K562 (cell line): ENCODE measurements around the gene UQCC2. TPM values are rescaled to one million over a fixed set of nuclear protein-coding genes. Genes with fewer than 3 reads are reported as not detected.

Experiments used
- ATAC-seq: fragments of 200-7000 bp; cut with Tn5 transposase; 3 replicates; pipeline ENCODE4 v1.9.1; 2020; ENCODE audit warnings: moderate library complexity
- BruUV-seq: library from RNA; stranded (reverse); fragments of 400-500 nt; replicated peaks from 2 replicates; lab custom pipeline; 2021; lab: Mats Ljungman, UMichigan
- CTCF ChIA-PET: fragments of 300-600 bp; formaldehyde crosslinking; extraction: SDS; loops from one replicate; lab custom pipeline; 2021; ENCODE audit warnings: low intra/inter-chr PET ratio; lab: Yijun Ruan, JAX
- POLR2A ChIA-PET: fragments of 300-600, 350-650 bp; sonication (Branson Sonifier 250); formaldehyde crosslinking; extraction: SDS; loops from one replicate; lab custom pipeline; 2021; ENCODE audit warnings: antibody characterized with exemption, inconsistent platforms; lab: Yijun Ruan, JAX
- DNase-seq, 4 experiments: peaks; one replicate each; pipeline versions ENCODE4 v3.0.0 to v3.0.0-alpha.2; 2011 to 2018; ENCODE audit warnings: low spot score in 3 of 4, mixed read lengths in 3 of 4; ENCODE audit errors: extremely low read depth in 1 of 4
- FAIRE-seq: peaks from 2 replicates; lab custom pipeline; 2011; peaks lifted over from hg19 to GRCh38; lab: Jason Lieb, UNC
- H2AFZ ChIP-seq: 2 replicates; pipeline ENCODE4 v1.6.0; 2011; ENCODE audit warnings: low read depth, low read length, control low read depth, inconsistent platforms
- H3K27ac ChIP-seq: fragments of 200-600 bp; 3 replicates; pipeline ENCODE4 v1.8.0; 2011; ENCODE audit warnings: low read depth, mild to moderate bottlenecking, control low read depth, inconsistent platforms, low read length, moderate library complexity, mixed read lengths; ENCODE audit errors: extremely low read depth
- H3K27me3 ChIP-seq, 2 experiments: fragments of 300-600 bp in 1 of 2; 2 replicates in 1 of 2; 3 replicates in 1 of 2; pipeline versions ENCODE4 v1.6.0 to v1.8.0; 2011; ENCODE audit warnings: inconsistent platforms in 2 of 2, low read length in 2 of 2, mild to moderate bottlenecking in 1 of 2, mixed read lengths in 1 of 2, moderate library complexity in 1 of 2; ENCODE audit not compliant: control insufficient read depth in 2 of 2, insufficient read depth in 2 of 2
- H3K36me3 ChIP-seq: fragments of 300-600 bp; 3 replicates; pipeline ENCODE4 v1.8.0; 2011; ENCODE audit warnings: mild to moderate bottlenecking, low read length, inconsistent platforms; ENCODE audit not compliant: control insufficient read depth, insufficient read depth
- H3K4me1 ChIP-seq, 2 experiments: fragments of 200-600 bp in 1 of 2; replicated peaks in 1 of 2; 2 replicates in 1 of 2; 3 replicates in 1 of 2; pipeline versions ENCODE4 v1.5.1 to v1.8.0; 2011; ENCODE audit warnings: inconsistent platforms in 2 of 2, low read length in 2 of 2, mild to moderate bottlenecking in 1 of 2, mixed read lengths in 1 of 2, moderate library complexity in 1 of 2; ENCODE audit not compliant: control insufficient read depth in 2 of 2, insufficient read depth in 2 of 2
- H3K4me2 ChIP-seq: 2 replicates; pipeline ENCODE4 v1.6.1; 2011; ENCODE audit warnings: low read length, control low read depth, inconsistent platforms, mixed read lengths; ENCODE audit not compliant: insufficient read depth
- H3K4me3 ChIP-seq: fragments of 200-600 bp; sonication (generic), shearing (Covaris generic); 2 replicates; pipeline ENCODE4 v1.5.1; 2016; ENCODE audit warnings: control low read depth, inconsistent platforms
- H3K79me2 ChIP-seq: fragments of 200-600 bp; 3 replicates; pipeline ENCODE4 v1.8.0; 2011; ENCODE audit warnings: low read length, inconsistent platforms; ENCODE audit not compliant: control insufficient read depth, insufficient read depth
- H3K9ac ChIP-seq, 2 experiments: 2 replicates each; pipeline versions ENCODE4 v1.6.0 to v1.6.1; 2011; ENCODE audit warnings: low read depth in 2 of 2, low read length in 2 of 2, control low read depth in 1 of 2, inconsistent platforms in 1 of 2, mild to moderate bottlenecking in 1 of 2, mixed read lengths in 1 of 2; ENCODE audit not compliant: insufficient read depth in 1 of 2
- H3K9me1 ChIP-seq: one replicate; pipeline ENCODE4 v1.6.0; 2011; ENCODE audit warnings: inconsistent platforms, mild to moderate bottlenecking, low read length, moderate library complexity; ENCODE audit not compliant: control insufficient read depth, insufficient read depth
- H3K9me3 ChIP-seq: replicated peaks from 2 replicates; pipeline ENCODE4 v1.5.1; 2011; ENCODE audit warnings: low read depth, low read length, inconsistent platforms; ENCODE audit not compliant: control insufficient read depth, insufficient read depth
- H4K20me1 ChIP-seq: replicated peaks from 2 replicates; pipeline ENCODE4 v1.6.1; 2011; ENCODE audit warnings: low read length, inconsistent platforms, mixed read lengths; ENCODE audit not compliant: control insufficient read depth, insufficient read depth
- FOXM1 ChIP-seq, 2 experiments: fragments of 450-650 bp in 1 of 2; sonication (generic) in 1 of 2; formaldehyde crosslinking in 1 of 2; IDR thresholded peaks; 2 replicates each; pipeline versions ENCODE4 v1.6.1 to v1.9.0; 2017 to 2022; ENCODE audit warnings: low read depth in 2 of 2, mild to moderate bottlenecking in 2 of 2, missing genetic modification reagents in 1 of 2, moderate library complexity in 1 of 2
- NR1H2 ChIP-seq: sonication (generic); formaldehyde crosslinking; IDR thresholded peaks from 2 replicates; pipeline ENCODE4 v1.4.0; 2020; ENCODE audit warnings: mild to moderate bottlenecking, missing genetic modification reagents
- POLR2G ChIP-seq: fragments of 200-400 bp; formaldehyde crosslinking; IDR thresholded peaks from 2 replicates; pipeline ENCODE4 v1.6.1; 2017; ENCODE audit warnings: low read depth, mild to moderate bottlenecking, antibody characterized with exemption, low read length, moderate library complexity
- RAD51 ChIP-seq: fragments of 450-650 bp; IDR thresholded peaks from 2 replicates; pipeline ENCODE4 v1.7.1; 2016; ENCODE audit warnings: low read depth, mild to moderate bottlenecking, borderline replicate concordance
- ZBTB33 ChIP-seq: sonication (generic); formaldehyde crosslinking; IDR thresholded peaks from 2 replicates; pipeline ENCODE4 v1.8.1; 2023; ENCODE audit warnings: mild to moderate bottlenecking, missing genetic modification reagents
- ZNF124 ChIP-seq: sonication (generic); formaldehyde crosslinking; IDR thresholded peaks from 2 replicates; pipeline ENCODE4 v1.8.1; 2022; ENCODE audit warnings: missing genetic modification reagents
- ZNF165 ChIP-seq: fragments of 250-450 bp; sonication (Bioruptor Pico); IDR thresholded peaks from 2 replicates; pipeline ENCODE4 v1.4.0; 2020; ENCODE audit warnings: borderline replicate concordance
- ZNF212 ChIP-seq: fragments of 450-650 bp; formaldehyde crosslinking; IDR thresholded peaks from 2 replicates; pipeline ENCODE4 v1.4.0; 2020; ENCODE audit warnings: mild to moderate bottlenecking
- ZNF311 ChIP-seq: fragments of 250-450 bp; sonication (Bioruptor Pico); IDR thresholded peaks from 2 replicates; pipeline ENCODE4 v1.4.0; 2020; ENCODE audit warnings: mild to moderate bottlenecking, moderate library complexity
- whole genome bisulfite sequencing: fragments of 100-300 bp; shearing (Covaris generic); methylation state at CpG from one replicate; pipeline ENCODE4 v1.1.6; 2016; ENCODE audit warnings: low coverage, mixed read lengths; ENCODE audit not compliant: insufficient coverage; ENCODE audit errors: missing lambda C conversion rate; 5-methylcytosine and 5-hydroxymethylcytosine counted together
- in situ Hi-C: fragments of 300-500 bp; cut with MboI; formaldehyde crosslinking; loops from 4 replicates; pipeline ENCODE4 v1.15.0; 2018; ENCODE audit warnings: inconsistent platforms, mixed read lengths
- intact Hi-C: fragments of 100-400 bp; cut with micrococcal nuclease; formaldehyde crosslinking; loops from 2 replicates; pipeline ENCODE4 v1.14.2; 2022
- polyA plus RNA-seq, 8 experiments: library from polyadenylated mRNA; depleted of rRNA in 4 of 8; stranded (reverse) in 5 of 8; unstranded in 3 of 8; fragments of >200 nt; fragmentation: Nextera tagmentation in 2 of 8; fragmentation: Illumina TruSeq in 1 of 8; extraction: Ambion mirVana in 2 of 8; extraction: Trizol in 1 of 8; gene quantifications; 2 replicates each; pipeline versions ENCODE4 v1.2.1 to v1.2.3, GENCODE V29; 2011 to 2014; ENCODE audit warnings: inconsistent platforms in 1 of 8, missing spikeins in 1 of 8
- total RNA-seq, 7 experiments: library from RNA; depleted of rRNA in 6 of 7; stranded (reverse); fragments of >200 nt in 6 of 7; fragmentation: Illumina TruSeq in 2 of 7; extraction: Trizol in 2 of 7; gene quantifications; 2 replicates each; pipeline versions ENCODE4 v1.2.1 to v1.2.3, GENCODE V29; 2011 to 2021; ENCODE audit warnings: low replicate concordance in 1 of 7
- TF ChIP-seq, protein P1 (sequence below): fragments of 200-800 bp; sonication (Bioruptor generic); IDR thresholded peaks from 2 replicates; pipeline ENCODE4 v1.6.1; 2017; ENCODE audit warnings: missing genetic modification characterization, missing compliant biosample characterization

The UQCC2 gene
- total and polyA plus RNA-seq, 9 of the 15 experiments (the other 6 are each of a cell fraction or from before 2014, with no cell fraction given), result 58.5 to 927 (median 158) TPM

DNA sequence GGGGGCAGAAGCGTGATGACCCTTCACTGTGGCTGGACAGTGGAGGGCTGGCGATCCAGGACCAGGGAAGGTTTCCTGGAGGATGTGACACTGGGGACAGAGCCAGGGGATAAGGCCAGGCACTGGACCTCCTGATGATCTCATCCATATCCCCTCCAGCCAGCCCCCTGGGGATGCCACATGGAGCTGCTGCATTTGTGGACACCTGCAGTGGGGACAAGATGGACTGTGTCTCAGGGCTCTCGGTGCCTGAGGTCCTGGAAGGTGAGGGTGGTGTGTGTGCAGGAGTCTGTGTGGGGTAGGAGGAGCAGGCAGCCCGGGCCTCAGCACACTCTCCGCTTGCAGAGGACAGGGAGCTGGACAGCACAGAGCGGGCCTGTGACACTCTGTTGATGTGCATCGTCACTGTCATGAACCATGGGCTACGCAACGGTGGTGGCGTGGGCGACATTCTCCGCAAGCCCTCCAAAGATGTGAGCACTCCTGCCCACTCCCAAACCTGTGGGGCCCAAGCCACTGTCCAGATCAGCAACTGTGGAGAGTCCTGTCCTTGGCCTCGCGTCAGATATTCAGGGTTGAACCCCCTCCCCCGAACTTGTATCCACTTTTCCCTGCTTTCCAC lies 19.9 kb downstream of the UQCC2 start:
- in situ Hi-C loops (no loop called here), intact Hi-C loops (no loop called here)
- H3K4me3 ChIP-seq, result no peak overlapping the region
- peaks cover 9% of the 10 kb centered on the region; the same call in 1 of the 2 replicates for H4K20me1 ChIP-seq
- no peaks in the 10 kb centered on the region for H3K79me2 ChIP-seq
- no peaks in the 10 kb centered on the region for H3K9me3 ChIP-seq
- TF ChIP-seq RAD51 (no peak), FOXM1 (IDR thresholded peaks at IDR 0.05; ENCODE audit: low read depth) (no peak), FOXM1 (CRISPR knock-in tag; IDR thresholded peaks at IDR 0.05; ENCODE audit: low read depth) (no peak), POLR2G (0 out of 2 replicates have a peak, but pooled peaks have one; percentile 10)
- no peak overlapping the region for H3K4me2 ChIP-seq
- no peaks in the 10 kb centered on the region for H3K27me3 ChIP-seq
- no peak overlapping the region for H3K27ac ChIP-seq
- POLR2A ChIA-PET, result interaction anchor here (0.7 to 1.2 kb wide), 2 partner anchors 107 to 1543 kb away, joined by 3 read pairs; no protein-coding TSS in a partner anchor
- H3K9ac ChIP-seq, result 0 out of 4 replicates have a peak overlapping the region, but pooled peaks of 1 of the 2 experiments have one; percentile 24
- DNase-seq, result no peak
- H3K36me3 ChIP-seq, result peaks cover 98% of the 10 kb centered on the region
- no peak overlapping the region for H2AFZ ChIP-seq
- ATAC-seq, result no peak
- WGBS, result 86% methylated on average over 15 of the region's 15 CpGs
- CTCF ChIA-PET, result no interaction called here
- H3K4me1 ChIP-seq, result peaks cover 5 to 30% of the 10 kb centered on the region in 2 experiments; a peak in 4 of 5 replicates
- BruUV-seq, result no TSS peak
- no peak for FAIRE-seq
- H3K9me1 ChIP-seq, result no peaks in the 10 kb centered on the region

DNA sequence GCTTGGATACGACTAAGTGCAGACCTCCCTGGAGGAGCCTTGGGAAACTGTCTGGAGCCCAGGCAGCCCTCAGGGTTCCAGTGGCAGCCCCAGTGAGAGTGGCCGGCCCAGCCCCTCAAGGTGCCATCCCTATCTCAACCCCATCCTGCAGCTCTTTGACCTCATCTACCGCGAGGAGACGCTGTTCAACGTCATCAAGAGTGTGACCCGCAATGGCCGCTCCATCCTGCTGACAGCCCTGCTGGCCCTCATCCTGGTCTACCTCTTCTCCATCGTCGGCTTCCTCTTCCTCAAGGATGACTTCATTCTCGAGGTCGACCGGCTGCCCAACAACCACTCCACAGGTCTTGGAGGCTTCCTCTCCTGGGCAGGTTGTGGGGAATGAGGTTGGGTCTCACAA lies 20.7 kb downstream of the UQCC2 start:
- TF ChIP-seq ZNF311 (CRISPR knock-in tag) (no peak), ZNF124 (no peak), ZNF212 (CRISPR knock-in tag) (no peak), ZNF165 (CRISPR knock-in tag) (no peak), NR1H2 (CRISPR knock-in tag) (no peak), ZBTB33 (CRISPR knock-in tag) (peak; percentile 44; the same call in 1 of the 2 replicates)
- TF ChIP-seq, protein P1, sequence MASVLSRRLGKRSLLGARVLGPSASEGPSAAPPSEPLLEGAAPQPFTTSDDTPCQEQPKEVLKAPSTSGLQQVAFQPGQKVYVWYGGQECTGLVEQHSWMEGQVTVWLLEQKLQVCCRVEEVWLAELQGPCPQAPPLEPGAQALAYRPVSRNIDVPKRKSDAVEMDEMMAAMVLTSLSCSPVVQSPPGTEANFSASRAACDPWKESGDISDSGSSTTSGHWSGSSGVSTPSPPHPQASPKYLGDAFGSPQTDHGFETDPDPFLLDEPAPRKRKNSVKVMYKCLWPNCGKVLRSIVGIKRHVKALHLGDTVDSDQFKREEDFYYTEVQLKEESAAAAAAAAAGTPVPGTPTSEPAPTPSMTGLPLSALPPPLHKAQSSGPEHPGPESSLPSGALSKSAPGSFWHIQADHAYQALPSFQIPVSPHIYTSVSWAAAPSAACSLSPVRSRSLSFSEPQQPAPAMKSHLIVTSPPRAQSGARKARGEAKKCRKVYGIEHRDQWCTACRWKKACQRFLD (CRISPR knock-in tag), result no peak
- TF ChIP-seq, all 486 proteins: peak for 1
- ATAC-seq, result no peak
- in situ Hi-C loops, result no loop called here
- Histone ChIP-seq H3K27me3 (no peaks in the 10 kb centered on the region), H2AFZ (no peak overlapping the region), H3K4me3 (no peak overlapping the region), H3K27ac (no peak overlapping the region), H3K4me2 (no peak overlapping the region), H3K9me1 (no peaks in the 10 kb centered on the region), H3K79me2 (no peaks in the 10 kb centered on the region), H3K9ac (no peak overlapping the region), H3K36me3 (peaks cover 98% of the 10 kb centered on the region), H3K9me3 (no peaks in the 10 kb centered on the region), H3K4me1 (peaks cover 5 to 30% of the 10 kb centered on the region in 2 experiments; a peak in 4 of 5 replicates), H4K20me1 (peaks cover 9% of the 10 kb centered on the region; the same call in 1 of the 2 replicates)
- no peak for DNase-seq
- WGBS, result 79% methylated on average over 13 of the region's 13 CpGs
- intact Hi-C loops, result no loop called here
- no TSS peak for BruUV-seq
- CTCF ChIA-PET, result no interaction called here
- no peak for FAIRE-seq
- POLR2A ChIA-PET, result interaction anchor here (0.5 to 1.5 kb wide), 6 partner anchors 10 to 484 kb away, joined by 3 to 6 read pairs (median 3); partner anchors contain the start of genes UQCC2 and ZBTB9
